Measurements from ENCODE around the gene ZNF526.

GRCh38 chr19:42254089-42254849 lies 34.2 kb downstream of the ZNF526 start:
- TF ChIP-seq CTCF (IDR thresholded peaks at IDR 0.05) = no peak
- no peak for TF ChIP-seq POLR2A (IDR thresholded peaks at IDR 0.05)
